ENCODE data around the gene RBM33. TPM values are rescaled to one million over a fixed set of nuclear protein-coding genes. Genes with fewer than 3 reads are reported as not detected.

RBM33 gene
- total and polyA plus RNA-seq, 2 of the 13 experiments (the other 11 are each of a cell fraction or from before 2014, with no cell fraction given), result 12.4 to 28.9 TPM

GRCh38 chr7:155644178-155644970, at the start of gene RBM33 (continued):
- TF ChIP-seq E2F2 (CRISPR knock-in tag; IDR thresholded peaks at IDR 0.05; ENCODE audit: borderline replicate concordance) (0 out of 2 replicates have a peak, but pooled peaks have one; percentile 7), ZBTB44 (CRISPR knock-in tag; IDR thresholded peaks at IDR 0.05) (no peak; the same call in 1 of the 2 replicates), DPF2 (CRISPR knock-in tag; IDR thresholded peaks at IDR 0.05; ENCODE audit: borderline replicate concordance, low read depth) (no peak), ZNF253 (CRISPR knock-in tag; IDR thresholded peaks at IDR 0.05; ENCODE audit: borderline replicate concordance) (peak; percentile 11; the same call in 1 of the 2 replicates), LRRFIP1 (CRISPR knock-in tag; conservative IDR thresholded peaks at IDR 0.05) (no peak), MED1 (CRISPR knock-in tag; IDR thresholded peaks at IDR 0.05) (peak; percentile 63; the same call in 1 of the 2 replicates), HCFC1 (IDR thresholded peaks at IDR 0.05; ENCODE audit: low read depth, low read length) (peak; percentile 40), SRSF1 (optimal IDR thresholded peaks at IDR 0.05; ENCODE audit: low read depth, low read length) (peak; percentile 50), MXD1 (CRISPR knock-in tag; IDR thresholded peaks at IDR 0.05) (peak; percentile 78), NFE2L2 (IDR thresholded peaks at IDR 0.05; ENCODE audit: low read length) (no peak), IKZF5 (CRISPR knock-in tag; IDR thresholded peaks at IDR 0.05) (peak; percentile 59; the same call in 1 of the 2 replicates), FLYWCH1 (CRISPR knock-in tag; IDR thresholded peaks at IDR 0.05) (no peak), ZNF34 (CRISPR knock-in tag; IDR thresholded peaks at IDR 0.05; ENCODE audit: borderline replicate concordance) (0 out of 2 replicates have a peak, but pooled peaks have one; percentile 40), ZNF704 (CRISPR knock-in tag; IDR thresholded peaks at IDR 0.05; ENCODE audit: borderline replicate concordance) (no peak), ZNF512B (CRISPR knock-in tag; IDR thresholded peaks at IDR 0.05; ENCODE audit: borderline replicate concordance) (no peak), ZFP36L2 (CRISPR knock-in tag; IDR thresholded peaks at IDR 0.05) (0 out of 2 replicates have a peak, but pooled peaks have one; percentile 23)
